Measurements from ENCODE around the gene NAA20. TPM values are rescaled to one million over a fixed set of nuclear protein-coding genes. Genes with fewer than 3 reads are reported as not detected.
"Not testable (repeated sequence)": the region's sequence is repeated elsewhere in the genome, so short reads cannot be mapped to it uniquely, and the experiment has no call there.

NAA20 gene
- total RNA-seq, 1 donor from 2014 or later, result 53.6 TPM

- no peaks in the 10 kb centered on the region for H3K27me3 ChIP-seq (ENCODE audit: control insufficient read depth, insufficient read depth, low read length)
- H3K4me3 ChIP-seq (ENCODE audit: low read depth, low read length), result no peak overlapping the region
- no peak for DNase-seq (ENCODE audit: low read depth)
- no peak for TF ChIP-seq CTCF (IDR thresholded peaks at IDR 0.05; ENCODE audit: insufficient read depth, low read length, poor library complexity, severe bottlenecking)
- H3K36me3 ChIP-seq (ENCODE audit: control insufficient read depth, insufficient read depth, low read length), result peaks cover 1% of the 10 kb centered on the region
These were observed 18.0 kb upstream of the NAA20 start for GRCh38 chr20:19998990-19999705.

- DNase-seq (ENCODE audit: low read depth), result no peak
- Histone ChIP-seq H3K4me3 (ENCODE audit: low read depth, low read length) (no peak overlapping the region), H3K36me3 (ENCODE audit: control insufficient read depth, insufficient read depth, low read length) (peaks cover 1% of the 10 kb centered on the region), H3K27me3 (ENCODE audit: control insufficient read depth, insufficient read depth, low read length) (no peaks in the 10 kb centered on the region)
- TF ChIP-seq CTCF (IDR thresholded peaks at IDR 0.05; ENCODE audit: insufficient read depth, low read length, poor library complexity, severe bottlenecking), result no peak
These were observed 16.8 kb upstream of the NAA20 start for GRCh38 chr20:20000211-20000968.

GRCh38 chr20:20002101-20002998 is 14.8 kb upstream of the NAA20 start:
- H3K4me3 ChIP-seq (ENCODE audit: low read depth, low read length), result no peak overlapping the region
- DNase-seq (ENCODE audit: low read depth), result no peak
- H3K36me3 ChIP-seq (ENCODE audit: control insufficient read depth, insufficient read depth, low read length), result peaks cover 1% of the 10 kb centered on the region
- H3K27me3 ChIP-seq (ENCODE audit: control insufficient read depth, insufficient read depth, low read length), result no peaks in the 10 kb centered on the region
- no peak for TF ChIP-seq CTCF (IDR thresholded peaks at IDR 0.05; ENCODE audit: insufficient read depth, low read length, poor library complexity, severe bottlenecking)

- no peak for DNase-seq (ENCODE audit: low read depth)
- no peak for TF ChIP-seq CTCF (IDR thresholded peaks at IDR 0.05; ENCODE audit: insufficient read depth, low read length, poor library complexity, severe bottlenecking)
- H3K36me3 ChIP-seq (ENCODE audit: control insufficient read depth, insufficient read depth, low read length), result peaks cover 1% of the 10 kb centered on the region
These were observed 13.9 kb upstream of the NAA20 start for GRCh38 chr20:20003031-20003954.

GRCh38 chr20:20003955-20004322 is 13.2 kb upstream of the NAA20 start:
- not testable (repeated sequence) for H3K4me3 ChIP-seq (ENCODE audit: low read depth, low read length); H3K36me3 ChIP-seq (ENCODE audit: control insufficient read depth, insufficient read depth, low read length); H3K27me3 ChIP-seq (ENCODE audit: control insufficient read depth, insufficient read depth, low read length); DNase-seq (ENCODE audit: low read depth)

More at GRCh38 chr20:20003031-20003954, 13.9 kb upstream of the NAA20 start:
- no peaks in the 10 kb centered on the region for H3K27me3 ChIP-seq (ENCODE audit: control insufficient read depth, insufficient read depth, low read length)
- H3K4me3 ChIP-seq (ENCODE audit: low read depth, low read length), result no peak overlapping the region
